ENCODE data around the gene KCNJ2.

GRCh38 chr17:70183508-70183907, 14.2 kb downstream of the KCNJ2 start:
- TF ChIP-seq CTCF (IDR thresholded peaks at IDR 0.05 in 4 of 5, conservative IDR thresholded peaks at IDR 0.05 in 1 of 5) (no peak), POLR2A (IDR thresholded peaks at IDR 0.05) (no peak)

Data from gastrocnemius medialis (tissue), 4 donors.